ENCODE measurements around the gene HEPHL1. TPM values are rescaled to one million over a fixed set of nuclear protein-coding genes. Genes with fewer than 3 reads are reported as not detected.
"Not testable (repeated sequence)": the region's sequence is repeated elsewhere in the genome, so short reads cannot be mapped to it uniquely, and the experiment has no call there.

Gene HEPHL1
- total RNA-seq, 1 donor from 2014 or later = not detected

DNA sequence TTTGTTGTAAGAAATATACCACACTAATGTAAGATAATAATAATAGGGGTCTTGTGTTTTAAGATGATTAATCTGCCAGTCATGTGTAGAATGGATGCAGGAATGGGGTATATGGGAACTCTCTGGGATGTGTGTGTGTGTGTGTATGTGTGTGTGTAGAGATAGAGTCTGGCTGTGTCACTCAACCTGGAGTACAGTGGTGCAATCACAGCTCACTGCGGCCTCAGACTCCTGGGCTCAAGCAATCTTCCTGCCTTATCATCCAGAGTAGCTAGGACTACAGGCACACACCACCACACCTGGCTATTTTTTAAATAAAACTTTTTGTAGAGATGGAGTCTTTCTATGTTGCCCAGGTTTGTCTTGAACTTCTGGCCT is 96.0 kb downstream of the HEPHL1 start:
- no peaks in the 10 kb centered on the region for H3K4me1 Mint-ChIP-seq
- peaks cover 16% of the 10 kb centered on the region for H3K27me3 Mint-ChIP-seq
- no peak overlapping the region for H3K27ac Mint-ChIP-seq
- H3K4me3 Mint-ChIP-seq = no peak overlapping the region
- intact Hi-C loops (cut with micrococcal nuclease) = no loop called here
- H3K36me3 Mint-ChIP-seq (ENCODE audit: low read depth) = no peaks in the 10 kb centered on the region
- H3K9me3 Mint-ChIP-seq = no peaks in the 10 kb centered on the region
- no peak for DNase-seq

DNA sequence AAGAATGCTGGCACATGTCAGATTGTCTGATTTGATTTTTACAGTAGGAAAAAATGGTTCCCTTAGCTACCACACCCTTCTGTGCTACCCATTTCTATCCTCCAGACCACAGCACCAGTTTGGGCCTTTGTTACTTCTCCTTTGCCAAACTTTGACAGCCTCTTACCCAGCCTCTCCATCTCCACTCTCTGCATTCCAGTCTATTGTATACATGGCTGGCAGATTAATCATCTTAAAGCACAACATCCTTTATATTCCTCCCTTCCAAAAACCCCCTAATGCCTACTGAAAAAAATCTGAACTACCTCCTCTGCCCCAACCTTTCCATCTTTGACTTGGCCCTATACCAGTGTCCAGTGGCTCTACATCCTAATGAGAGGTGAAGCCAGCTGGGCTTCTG is 96.7 kb downstream of the HEPHL1 start:
- peaks cover 16% of the 10 kb centered on the region for H3K27me3 Mint-ChIP-seq

DNA sequence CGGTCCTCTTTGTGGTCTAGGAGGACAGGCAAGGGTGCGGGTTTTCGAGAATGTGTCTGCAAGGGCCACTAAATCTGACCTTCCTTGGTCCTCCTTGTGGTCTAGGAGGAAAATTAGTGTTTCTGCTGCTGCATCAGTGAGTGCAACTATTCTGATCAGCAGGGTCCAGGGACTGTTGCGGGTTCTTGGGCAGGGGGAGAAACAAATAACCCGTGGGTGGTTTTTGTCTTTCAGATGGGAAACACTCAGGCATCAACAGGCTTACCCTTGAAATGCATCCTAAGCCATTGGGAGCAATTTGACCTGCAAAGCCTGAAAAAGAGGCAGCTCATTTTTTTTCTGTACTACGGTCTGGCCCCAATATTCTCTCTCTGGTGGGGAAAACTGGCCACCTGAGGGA is 98.5 kb downstream of the HEPHL1 start:
- H3K9me3 Mint-ChIP-seq; H3K36me3 Mint-ChIP-seq (ENCODE audit: low read depth); H3K27me3 Mint-ChIP-seq; H3K27ac Mint-ChIP-seq; H3K4me1 Mint-ChIP-seq; intact Hi-C loops (cut with micrococcal nuclease); H3K4me3 Mint-ChIP-seq; DNase-seq: not testable (repeated sequence)

More for the DNA sequence above, 96.7 kb downstream of the HEPHL1 start:
- Mint-ChIP-seq H3K9me3 (no peaks in the 10 kb centered on the region), H3K36me3 (ENCODE audit: low read depth) (no peaks in the 10 kb centered on the region), H3K4me3 (no peak overlapping the region), H3K4me1 (no peaks in the 10 kb centered on the region), H3K27ac (no peak overlapping the region)
- intact Hi-C loops (cut with micrococcal nuclease) = no loop called here
- no peak for DNase-seq

DNA sequence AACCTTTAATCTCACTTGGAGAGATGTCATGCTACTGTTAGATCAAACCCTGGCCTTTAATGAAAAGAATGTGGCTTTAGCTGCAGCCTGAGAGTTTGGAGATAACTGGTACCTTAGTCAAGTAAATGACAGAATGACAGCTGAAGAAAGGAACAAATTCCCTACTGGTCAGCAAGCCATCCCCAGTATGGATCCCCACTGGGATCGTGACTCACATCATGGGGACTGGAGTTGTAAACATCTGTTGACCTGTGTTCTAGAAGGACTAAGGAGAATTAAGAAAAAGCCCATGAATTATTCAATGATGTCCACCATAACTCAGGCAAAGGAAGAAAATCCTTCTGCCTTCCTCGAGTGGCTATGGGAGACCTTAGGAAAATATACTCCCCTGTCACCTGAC is 99.4 kb downstream of the HEPHL1 start:
- H3K36me3 Mint-ChIP-seq (ENCODE audit: low read depth); intact Hi-C loops (cut with micrococcal nuclease): not testable (repeated sequence)

GRCh38 chr11:94120946-94121345 is 99.8 kb downstream of the HEPHL1 start:
- intact Hi-C loops (cut with micrococcal nuclease) = no loop called here
- Mint-ChIP-seq H3K36me3 (ENCODE audit: low read depth) (no peaks in the 10 kb centered on the region), H3K9me3 (no peaks in the 10 kb centered on the region), H3K4me3 (no peak overlapping the region), H3K27ac (no peak overlapping the region), H3K27me3 (peaks cover 6% of the 10 kb centered on the region), H3K4me1 (no peaks in the 10 kb centered on the region)
- no peak for DNase-seq

More for the DNA sequence above, 99.4 kb downstream of the HEPHL1 start:
- H3K9me3 Mint-ChIP-seq, H3K27ac Mint-ChIP-seq, H3K4me3 Mint-ChIP-seq, H3K4me1 Mint-ChIP-seq, H3K27me3 Mint-ChIP-seq, DNase-seq: not testable (repeated sequence)

GRCh38 chr11:94125407-94126115 is 104.4 kb downstream of the HEPHL1 start:
- Mint-ChIP-seq H3K4me3 (no peak overlapping the region), H3K27ac (no peak overlapping the region), H3K9me3 (no peaks in the 10 kb centered on the region), H3K36me3 (ENCODE audit: low read depth) (no peaks in the 10 kb centered on the region), H3K27me3 (no peaks in the 10 kb centered on the region), H3K4me1 (peaks cover 13% of the 10 kb centered on the region)
- DNase-seq = no peak
- intact Hi-C loops (cut with micrococcal nuclease) = loop anchor here (5.0 kb wide), 2 partner anchors 367 to 417 kb away; partner anchors contain the start of genes ANKRD49, FUT4 and MRE11

DNA sequence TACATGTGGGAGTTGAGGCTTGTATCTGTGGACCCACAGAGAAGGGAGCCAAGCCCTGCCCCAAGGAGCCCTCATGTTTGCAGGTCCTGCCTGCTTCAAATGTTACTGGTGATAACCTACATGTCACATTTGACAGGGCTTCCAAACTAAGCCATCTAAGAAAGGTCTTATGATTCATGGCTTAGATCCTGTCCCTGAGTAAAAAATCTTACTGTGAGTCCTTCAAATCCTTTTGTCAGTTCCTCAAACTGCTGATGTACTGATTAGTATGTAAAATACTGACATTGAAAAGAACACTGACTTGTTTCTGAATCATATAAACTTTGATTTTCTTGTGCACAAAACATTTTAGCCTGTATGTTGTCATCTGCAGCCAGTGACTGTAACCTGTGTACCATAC is 106.5 kb downstream of the HEPHL1 start:
- Mint-ChIP-seq H3K27ac (peak overlapping the region; percentile 88), H3K4me3 (no peak overlapping the region), H3K9me3 (no peaks in the 10 kb centered on the region), H3K4me1 (peaks cover 13% of the 10 kb centered on the region), H3K27me3 (no peaks in the 10 kb centered on the region), H3K36me3 (ENCODE audit: low read depth) (no peaks in the 10 kb centered on the region)
- intact Hi-C loops (cut with micrococcal nuclease) = loop anchor here (2.0 to 5.0 kb wide), 3 partner anchors 365 to 941 kb away; partner anchors contain the start of genes ANKRD49, FUT4 and MRE11
- DNase-seq = no peak

DNA sequence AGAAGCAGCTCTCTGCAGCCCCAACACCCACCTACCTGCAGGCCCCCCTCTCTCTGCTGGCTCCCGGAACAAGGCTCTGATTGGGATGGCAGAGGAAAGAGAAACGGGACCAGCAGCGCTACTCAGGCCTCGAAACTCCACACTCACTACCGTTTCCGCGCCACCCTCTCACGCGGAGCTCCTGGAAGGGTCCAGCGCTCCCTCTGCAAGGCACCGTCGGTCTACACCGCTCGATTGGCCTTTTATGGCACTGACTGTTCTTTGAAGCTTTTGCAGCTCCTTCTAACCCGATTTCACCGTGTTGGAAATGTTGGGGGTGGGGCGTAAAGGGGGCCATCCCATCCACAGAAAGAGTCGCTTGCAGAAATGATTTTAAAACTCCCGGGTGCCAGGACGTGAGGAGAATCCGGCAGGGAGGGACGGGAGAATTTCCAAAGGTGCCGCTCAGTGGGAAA is 107.2 kb downstream of the HEPHL1 start:
- peak overlapping the region; percentile 88 for H3K27ac Mint-ChIP-seq
- intact Hi-C loops (cut with micrococcal nuclease) = loop anchor here (2.0 to 5.0 kb wide), 3 partner anchors 364 to 940 kb away; partner anchors contain the start of genes ANKRD49, FUT4 and MRE11
- H3K4me3 Mint-ChIP-seq = no peak overlapping the region
- no peaks in the 10 kb centered on the region for H3K9me3 Mint-ChIP-seq
- H3K36me3 Mint-ChIP-seq (ENCODE audit: low read depth) = no peaks in the 10 kb centered on the region
- DNase-seq = no peak
- H3K4me1 Mint-ChIP-seq = peaks cover 15% of the 10 kb centered on the region
- H3K27me3 Mint-ChIP-seq = no peaks in the 10 kb centered on the region

DNA sequence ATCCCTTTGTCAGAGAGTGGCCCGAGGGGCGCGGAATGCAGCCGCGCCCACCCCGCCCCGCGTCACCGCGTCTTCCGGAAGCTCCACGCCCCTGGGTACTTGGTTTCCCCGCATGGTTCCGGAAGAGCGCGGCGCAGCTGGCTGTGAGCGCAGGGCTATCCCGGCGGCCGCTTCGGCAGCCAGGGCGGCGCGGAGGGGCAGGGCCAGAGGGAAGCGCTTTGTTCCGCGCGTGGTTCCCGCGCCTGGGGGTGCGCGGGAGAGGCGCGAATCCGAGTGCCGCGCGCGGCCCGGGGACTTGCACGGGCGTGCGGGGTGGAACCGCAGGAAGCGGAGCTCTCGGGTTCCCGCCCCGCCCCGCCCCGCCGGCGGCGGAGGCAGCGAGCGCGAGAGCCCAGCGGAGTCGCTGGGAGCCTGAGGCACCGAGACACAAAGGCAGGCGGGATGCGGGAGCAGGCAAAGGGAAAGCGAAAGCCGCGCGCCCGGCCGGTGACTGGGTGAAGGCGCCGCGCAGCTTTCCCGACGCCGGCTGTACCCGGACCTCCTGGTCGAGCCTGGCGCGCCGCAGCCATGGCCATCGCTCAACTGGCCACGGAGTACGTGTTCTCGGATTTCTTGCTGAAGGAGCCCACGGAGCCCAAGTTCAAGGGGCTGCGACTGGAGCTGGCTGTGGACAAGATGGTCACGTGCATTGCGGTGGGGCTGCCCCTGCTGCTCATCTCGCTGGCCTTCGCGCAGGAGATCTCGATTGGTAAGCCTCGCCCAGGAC is 107.8 kb downstream of the HEPHL1 start, which contains the start of gene PANX1:
PANX1 (plus strand) TSS at position 96 of the 766 bp plus-strand sequence; CDS start at position 568, 472 bp downstream.
- Mint-ChIP-seq H3K9me3 (no peaks in the 10 kb centered on the region), H3K27me3 (no peaks in the 10 kb centered on the region), H3K27ac (peak within 1 kb of the TSS; percentile 88), H3K36me3 (ENCODE audit: low read depth) (no peaks in the 10 kb centered on the region), H3K4me1 (peaks cover 21% of the 10 kb centered on the region), H3K4me3 (no peak within 1 kb of the TSS)
- intact Hi-C loops (cut with micrococcal nuclease) = loop anchor here (1.0 to 5.0 kb wide), 5 partner anchors 18 to 940 kb away; partner anchors contain the start of genes ANKRD49, C11orf54, FUT4 and MRE11
- peak; percentile 94 for DNase-seq

GRCh38 chr11:94129512-94130297 is 108.6 kb downstream of the HEPHL1 start:
- no peaks in the 10 kb centered on the region for H3K9me3 Mint-ChIP-seq
- H3K27me3 Mint-ChIP-seq = no peaks in the 10 kb centered on the region
- intact Hi-C loops (cut with micrococcal nuclease) = loop anchor here (1.0 to 10.0 kb wide), 8 partner anchors 18 to 939 kb away; partner anchors contain the start of genes ANKRD49, C11orf54, CEP295 and FUT4
- H3K4me1 Mint-ChIP-seq = peaks cover 27% of the 10 kb centered on the region
- H3K27ac Mint-ChIP-seq = no peak overlapping the region
- DNase-seq = peak; percentile 77
- no peaks in the 10 kb centered on the region for H3K36me3 Mint-ChIP-seq (ENCODE audit: low read depth)
- no peak overlapping the region for H3K4me3 Mint-ChIP-seq

- peaks cover 35% of the 10 kb centered on the region for H3K4me1 Mint-ChIP-seq
- intact Hi-C loops (cut with micrococcal nuclease) = loop anchor here (10.0 kb wide), 3 partner anchors 466 to 936 kb away; partner anchors contain the start of genes CEP295 and SLC36A4
- no peaks in the 10 kb centered on the region for H3K27me3 Mint-ChIP-seq
- peaks cover 2% of the 10 kb centered on the region for H3K36me3 Mint-ChIP-seq (ENCODE audit: low read depth)
- no peak for DNase-seq
- H3K4me3 Mint-ChIP-seq = no peak overlapping the region
- H3K27ac Mint-ChIP-seq = no peak overlapping the region
- no peaks in the 10 kb centered on the region for H3K9me3 Mint-ChIP-seq
These were observed 109.3 kb downstream of the HEPHL1 start for GRCh38 chr11:94130298-94131046.

- peaks cover 6% of the 10 kb centered on the region for H3K36me3 Mint-ChIP-seq (ENCODE audit: low read depth)
- H3K9me3 Mint-ChIP-seq = no peaks in the 10 kb centered on the region
- H3K4me1 Mint-ChIP-seq = peaks cover 42% of the 10 kb centered on the region
- H3K4me3 Mint-ChIP-seq = no peak overlapping the region
- DNase-seq = no peak
- no peak overlapping the region for H3K27ac Mint-ChIP-seq
- intact Hi-C loops (cut with micrococcal nuclease) = loop anchor here (10.0 kb wide), 3 partner anchors 466 to 936 kb away; partner anchors contain the start of genes CEP295 and SLC36A4
- no peaks in the 10 kb centered on the region for H3K27me3 Mint-ChIP-seq
These were observed 110.0 kb downstream of the HEPHL1 start for GRCh38 chr11:94131047-94131717.
